Colonic mucosa (tissue), 4 donors: Measurements from ENCODE around the gene TOM1L1. TPM values are rescaled to one million over a fixed set of nuclear protein-coding genes. Genes with fewer than 3 reads are reported as not detected.

Experiments used
- DNase-seq: peaks from one replicate; pipeline ENCODE4 v3.0.0-alpha.2; 2020
- H3K27ac ChIP-seq: fragments of 200-600 bp; one replicate; pipeline ENCODE4 v1.8.0; 2021
- H3K27me3 ChIP-seq: fragments of 200-600 bp; one replicate; pipeline ENCODE4 v1.8.0; 2021
- H3K36me3 ChIP-seq: fragments of 200-600 bp; one replicate; pipeline ENCODE4 v1.8.0; 2021
- H3K4me1 ChIP-seq: fragments of 200-600 bp; one replicate; pipeline ENCODE4 v1.8.0; 2021; ENCODE audit warnings: mild to moderate bottlenecking
- H3K4me3 ChIP-seq: fragments of 200-600 bp; one replicate; pipeline ENCODE4 v1.8.0; 2021
- H3K9ac ChIP-seq, 2 donors: one replicate each; pipeline ENCODE4 v1.7.0; 2013; ENCODE audit warnings: control low read depth in 2 of 2, low read depth in 2 of 2, low read length in 2 of 2
- H3K9me3 ChIP-seq: fragments of 200-600 bp; one replicate; pipeline ENCODE4 v1.8.0; 2021
- intact Hi-C: fragments of 100-400 bp; cut with DNase I; formaldehyde crosslinking; loops from one replicate; pipeline ENCODE4 v1.14.1; 2022
- total RNA-seq, 2 donors: library from RNA; stranded (reverse); fragmentation: NEBNext Ultra II Directional in 1 of 2; extraction: Animal tissue kit (Norgen Biotek cat#: 25700) in 1 of 2; gene quantifications; one replicate each; pipeline ENCODE4 v1.2.1, GENCODE V29; 2021
- TF ChIP-seq, protein P1 (sequence below): fragments of 200-600 bp; IDR thresholded peaks from one replicate; pipeline ENCODE4 v1.8.0; 2022; ENCODE audit warnings: antibody characterized with exemption, mild to moderate bottlenecking
- donor health status: healthy.
- donor health status: DM: no; HTN: no; CAD: no.
- donor health status: DM: no; HTN: no; CAD: no.

TOM1L1 gene
- total RNA-seq, 2 donors from 2014 or later: 56.7 to 67.3 TPM

DNA sequence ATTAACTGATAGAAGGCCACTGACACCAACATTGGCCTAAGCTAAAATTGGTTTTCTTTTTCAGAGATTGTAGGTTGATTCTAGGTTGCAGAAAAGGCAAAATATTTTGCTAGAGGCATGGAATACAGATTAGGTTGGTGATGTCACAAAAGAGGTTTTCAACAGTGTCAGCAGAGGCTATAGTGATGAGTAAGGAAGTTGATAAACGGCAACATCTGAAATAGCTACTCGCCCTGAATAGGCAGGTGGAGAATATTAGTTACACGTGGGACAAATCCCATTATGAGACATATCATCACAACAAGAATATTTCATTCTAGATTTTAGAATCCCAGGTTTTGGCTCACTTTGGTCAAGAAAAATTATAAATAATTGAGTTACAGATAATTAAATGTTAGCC lies 1.5 kb upstream of the TOM1L1 start:
- Histone ChIP-seq H3K27me3 (no peaks in the 10 kb centered on the region), H3K36me3 (no peaks in the 10 kb centered on the region), H3K27ac (no peak overlapping the region), H3K4me3 (no peak overlapping the region), H3K9ac (no peak overlapping the region), H3K4me1 (no peaks in the 10 kb centered on the region), H3K9me3 (no peaks in the 10 kb centered on the region)
- intact Hi-C loops: no loop called here
- DNase-seq: no peak
- TF ChIP-seq, protein P1, sequence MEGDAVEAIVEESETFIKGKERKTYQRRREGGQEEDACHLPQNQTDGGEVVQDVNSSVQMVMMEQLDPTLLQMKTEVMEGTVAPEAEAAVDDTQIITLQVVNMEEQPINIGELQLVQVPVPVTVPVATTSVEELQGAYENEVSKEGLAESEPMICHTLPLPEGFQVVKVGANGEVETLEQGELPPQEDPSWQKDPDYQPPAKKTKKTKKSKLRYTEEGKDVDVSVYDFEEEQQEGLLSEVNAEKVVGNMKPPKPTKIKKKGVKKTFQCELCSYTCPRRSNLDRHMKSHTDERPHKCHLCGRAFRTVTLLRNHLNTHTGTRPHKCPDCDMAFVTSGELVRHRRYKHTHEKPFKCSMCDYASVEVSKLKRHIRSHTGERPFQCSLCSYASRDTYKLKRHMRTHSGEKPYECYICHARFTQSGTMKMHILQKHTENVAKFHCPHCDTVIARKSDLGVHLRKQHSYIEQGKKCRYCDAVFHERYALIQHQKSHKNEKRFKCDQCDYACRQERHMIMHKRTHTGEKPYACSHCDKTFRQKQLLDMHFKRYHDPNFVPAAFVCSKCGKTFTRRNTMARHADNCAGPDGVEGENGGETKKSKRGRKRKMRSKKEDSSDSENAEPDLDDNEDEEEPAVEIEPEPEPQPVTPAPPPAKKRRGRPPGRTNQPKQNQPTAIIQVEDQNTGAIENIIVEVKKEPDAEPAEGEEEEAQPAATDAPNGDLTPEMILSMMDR: no peak

DNA sequence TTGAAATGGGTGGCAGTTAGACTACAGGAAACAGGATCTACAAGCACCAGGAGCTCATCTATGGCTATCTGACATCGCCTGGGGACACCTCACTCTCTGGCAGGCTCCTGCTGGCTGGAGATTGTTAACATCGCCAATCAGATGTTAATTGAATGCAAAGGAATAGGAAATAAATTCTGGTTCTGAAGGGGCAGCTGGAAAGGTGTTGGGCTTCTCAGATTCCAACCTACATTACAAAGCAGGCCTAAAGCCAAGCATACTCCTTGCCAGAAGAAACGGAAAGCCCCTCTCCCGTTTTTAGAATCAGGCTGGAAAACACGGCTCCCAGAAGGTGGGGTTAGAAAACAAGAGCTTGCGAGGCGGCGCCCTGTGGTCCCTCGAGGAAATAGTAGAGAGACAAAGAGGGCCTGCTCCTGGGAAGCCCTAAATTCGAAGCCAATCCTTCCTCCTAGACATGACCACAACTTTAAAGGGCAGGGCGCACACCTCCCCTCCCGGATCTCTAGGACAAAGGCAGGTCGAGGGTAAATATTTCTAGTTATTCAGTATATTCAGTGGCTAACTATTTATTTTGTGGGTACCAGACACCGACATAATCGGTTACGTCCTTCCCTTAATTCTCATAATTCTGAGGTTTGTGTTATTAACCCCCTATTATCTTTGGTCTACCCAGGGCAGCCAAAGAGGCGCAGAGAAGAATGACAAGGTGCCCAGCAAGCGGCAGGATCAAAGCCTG lies 763 bp upstream of the TOM1L1 start:
- no peak overlapping the region for H3K27ac ChIP-seq
- no peaks in the 10 kb centered on the region for H3K9me3 ChIP-seq
- peak; percentile 18 for DNase-seq
- no peaks in the 10 kb centered on the region for H3K27me3 ChIP-seq
- TF ChIP-seq, protein P1: no peak
- no peaks in the 10 kb centered on the region for H3K4me1 ChIP-seq
- H3K36me3 ChIP-seq: no peaks in the 10 kb centered on the region
- H3K4me3 ChIP-seq: peak overlapping the region; percentile 45
- peak overlapping the region in 1 of 2 donors; percentile 55 for H3K9ac ChIP-seq
- intact Hi-C loops: no loop called here

DNA sequence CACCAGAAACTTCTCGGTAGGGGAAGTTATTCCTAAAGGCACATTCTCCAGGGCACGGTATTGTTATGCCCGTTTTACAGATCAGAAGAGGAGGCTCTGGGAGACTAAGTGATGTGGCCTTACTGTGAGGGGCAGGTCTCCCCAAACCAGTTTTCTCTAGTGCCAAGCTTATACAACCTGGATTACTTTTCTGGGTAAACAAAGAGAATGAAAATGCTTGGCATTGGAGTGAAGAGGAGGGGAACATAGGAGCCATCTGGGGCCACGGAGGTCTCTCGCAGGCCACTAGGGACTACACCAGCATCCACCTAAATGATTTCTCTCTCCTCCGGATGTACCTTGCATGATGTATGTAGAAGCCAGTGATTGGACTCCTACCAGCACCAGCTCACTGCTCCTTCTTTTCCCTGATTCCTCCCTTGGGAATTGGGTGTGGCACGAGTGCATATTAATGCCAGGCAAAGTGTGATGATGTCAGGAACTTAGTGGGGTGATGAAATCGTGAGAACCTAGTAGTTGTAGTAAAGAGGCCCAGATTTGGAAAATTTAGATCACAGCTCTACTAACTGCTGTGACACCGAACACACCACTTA lies 674 bp downstream of the TOM1L1 start:
- no peaks in the 10 kb centered on the region for H3K4me1 ChIP-seq
- H3K4me3 ChIP-seq: peak overlapping the region; percentile 45
- peak; percentile 48 for DNase-seq
- no peaks in the 10 kb centered on the region for H3K9me3 ChIP-seq
- H3K27me3 ChIP-seq: no peaks in the 10 kb centered on the region
- H3K27ac ChIP-seq: peak overlapping the region; percentile 56
- intact Hi-C loops: no loop called here
- TF ChIP-seq, protein P1: no peak
- no peaks in the 10 kb centered on the region for H3K36me3 ChIP-seq
- H3K9ac ChIP-seq: peak overlapping the region; percentile 65 to 89

DNA sequence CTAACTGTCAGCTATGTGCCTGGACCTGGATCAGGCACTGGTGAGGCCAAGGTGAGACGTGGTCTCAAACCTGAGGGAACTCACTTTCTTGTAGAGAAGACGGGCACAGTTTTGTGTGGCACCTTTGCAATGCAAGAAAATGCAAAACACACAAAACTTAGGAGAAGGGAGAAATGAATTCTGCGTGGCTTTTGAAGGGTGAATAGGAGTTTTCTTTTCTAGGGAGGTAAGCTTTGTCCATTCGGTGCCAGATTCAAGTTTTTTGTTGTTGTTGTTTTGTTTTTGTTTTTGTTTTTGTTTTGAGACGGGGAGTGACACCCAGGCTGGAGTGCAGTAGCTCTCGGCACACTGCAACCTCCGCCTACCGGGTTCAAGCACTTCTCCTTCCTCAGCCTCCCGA lies 1.4 kb downstream of the TOM1L1 start:
- intact Hi-C loops: no loop called here
- Histone ChIP-seq H3K4me3 (no peak overlapping the region), H3K27me3 (no peaks in the 10 kb centered on the region), H3K9me3 (no peaks in the 10 kb centered on the region), H3K4me1 (no peaks in the 10 kb centered on the region), H3K9ac (no peak overlapping the region), H3K36me3 (no peaks in the 10 kb centered on the region), H3K27ac (no peak overlapping the region)
- DNase-seq: no peak
- TF ChIP-seq, protein P1: no peak

DNA sequence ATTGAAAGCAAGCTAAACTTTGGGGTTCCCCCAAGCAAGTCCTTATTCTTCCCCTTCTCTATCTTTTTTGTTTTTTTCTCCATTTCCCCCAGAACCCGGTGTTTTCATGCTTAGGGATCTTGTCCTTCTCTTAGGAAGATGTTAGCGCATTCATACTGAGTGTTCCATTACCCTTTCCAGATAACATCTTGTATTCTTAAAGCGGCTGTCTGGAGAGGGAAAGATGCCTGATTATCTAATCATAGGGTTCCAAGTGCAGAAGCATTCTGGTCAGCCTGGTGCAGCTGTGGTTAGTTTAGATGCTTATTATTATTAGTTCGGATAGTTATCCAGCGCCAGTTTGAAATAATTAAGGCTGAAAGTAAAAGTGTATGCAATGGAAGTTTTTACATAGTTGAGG lies 2.0 kb downstream of the TOM1L1 start:
- Histone ChIP-seq H3K9ac (no peak overlapping the region), H3K36me3 (no peaks in the 10 kb centered on the region), H3K4me1 (no peaks in the 10 kb centered on the region), H3K27me3 (no peaks in the 10 kb centered on the region), H3K4me3 (no peak overlapping the region), H3K9me3 (no peaks in the 10 kb centered on the region), H3K27ac (no peak overlapping the region)
- intact Hi-C loops: no loop called here
- TF ChIP-seq, protein P1: no peak
- DNase-seq: no peak
